Activated T-cell treated with anti-CD3 and anti-CD28 coated beads, Interleukin-2, amount 50 U/mL, for 72 hours (primary cell): ENCODE data around the gene POLA1. TPM values are rescaled to one million over a fixed set of nuclear protein-coding genes. Genes with fewer than 3 reads are reported as not detected.
"Not testable (repeated sequence)": the region's sequence is repeated elsewhere in the genome, so short reads cannot be mapped to it uniquely, and the experiment has no call there.

ENCODE experiments used
- ATAC-seq, 2 donors: fragments of 150-1000 bp; cut with Tn5 transposase; replicated peaks in 1 of 2; 2 replicates each; pipeline ENCODE4 v1.10.0; 2021; ENCODE audit warnings: moderate library complexity in 2 of 2, mild to moderate bottlenecking in 1 of 2
- DNase-seq, 2 donors: peaks; one replicate each; pipeline ENCODE4 v3.0.0; 2021 to 2022; ENCODE audit warnings: mixed read lengths in 1 of 2
- H3K27ac Mint-ChIP-seq: one replicate; pipeline ENCODE4 v1.8.0; 2022; ENCODE audit warnings: mild to moderate bottlenecking, moderate library complexity, mixed read lengths
- H3K27me3 Mint-ChIP-seq: one replicate; pipeline ENCODE4 v1.8.0; 2022; ENCODE audit warnings: low read depth, mixed read lengths
- H3K36me3 Mint-ChIP-seq, 2 donors: one replicate each; pipeline ENCODE4 v1.8.0; 2022; ENCODE audit warnings: mixed read lengths in 2 of 2, mild to moderate bottlenecking in 1 of 2; ENCODE audit not compliant: insufficient read depth in 2 of 2
- H3K4me1 Mint-ChIP-seq: one replicate; pipeline ENCODE4 v1.8.0; 2022; ENCODE audit warnings: low read depth, mixed read lengths
- H3K4me3 Mint-ChIP-seq, 2 donors: one replicate each; pipeline ENCODE4 v1.8.0; 2022; ENCODE audit warnings: mild to moderate bottlenecking in 2 of 2, mixed read lengths in 2 of 2, moderate library complexity in 2 of 2
- H3K9me3 Mint-ChIP-seq, 2 donors: one replicate each; pipeline ENCODE4 v1.8.0; 2022; ENCODE audit warnings: mixed read lengths in 2 of 2
- total RNA-seq, 2 donors: library from RNA; stranded (reverse); gene quantifications; one replicate each; pipeline ENCODE4 v1.2.3, GENCODE V29; 2022

Gene POLA1, protein sequence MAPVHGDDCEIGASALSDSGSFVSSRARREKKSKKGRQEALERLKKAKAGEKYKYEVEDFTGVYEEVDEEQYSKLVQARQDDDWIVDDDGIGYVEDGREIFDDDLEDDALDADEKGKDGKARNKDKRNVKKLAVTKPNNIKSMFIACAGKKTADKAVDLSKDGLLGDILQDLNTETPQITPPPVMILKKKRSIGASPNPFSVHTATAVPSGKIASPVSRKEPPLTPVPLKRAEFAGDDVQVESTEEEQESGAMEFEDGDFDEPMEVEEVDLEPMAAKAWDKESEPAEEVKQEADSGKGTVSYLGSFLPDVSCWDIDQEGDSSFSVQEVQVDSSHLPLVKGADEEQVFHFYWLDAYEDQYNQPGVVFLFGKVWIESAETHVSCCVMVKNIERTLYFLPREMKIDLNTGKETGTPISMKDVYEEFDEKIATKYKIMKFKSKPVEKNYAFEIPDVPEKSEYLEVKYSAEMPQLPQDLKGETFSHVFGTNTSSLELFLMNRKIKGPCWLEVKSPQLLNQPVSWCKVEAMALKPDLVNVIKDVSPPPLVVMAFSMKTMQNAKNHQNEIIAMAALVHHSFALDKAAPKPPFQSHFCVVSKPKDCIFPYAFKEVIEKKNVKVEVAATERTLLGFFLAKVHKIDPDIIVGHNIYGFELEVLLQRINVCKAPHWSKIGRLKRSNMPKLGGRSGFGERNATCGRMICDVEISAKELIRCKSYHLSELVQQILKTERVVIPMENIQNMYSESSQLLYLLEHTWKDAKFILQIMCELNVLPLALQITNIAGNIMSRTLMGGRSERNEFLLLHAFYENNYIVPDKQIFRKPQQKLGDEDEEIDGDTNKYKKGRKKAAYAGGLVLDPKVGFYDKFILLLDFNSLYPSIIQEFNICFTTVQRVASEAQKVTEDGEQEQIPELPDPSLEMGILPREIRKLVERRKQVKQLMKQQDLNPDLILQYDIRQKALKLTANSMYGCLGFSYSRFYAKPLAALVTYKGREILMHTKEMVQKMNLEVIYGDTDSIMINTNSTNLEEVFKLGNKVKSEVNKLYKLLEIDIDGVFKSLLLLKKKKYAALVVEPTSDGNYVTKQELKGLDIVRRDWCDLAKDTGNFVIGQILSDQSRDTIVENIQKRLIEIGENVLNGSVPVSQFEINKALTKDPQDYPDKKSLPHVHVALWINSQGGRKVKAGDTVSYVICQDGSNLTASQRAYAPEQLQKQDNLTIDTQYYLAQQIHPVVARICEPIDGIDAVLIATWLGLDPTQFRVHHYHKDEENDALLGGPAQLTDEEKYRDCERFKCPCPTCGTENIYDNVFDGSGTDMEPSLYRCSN (N-terminal part only)
- 10 to 100 TPM; 26.7 to 29.9 TPM for total RNA-seq

- peaks cover 19% of the 10 kb centered on the region for H3K27me3 Mint-ChIP-seq
- H3K4me3 Mint-ChIP-seq = peak within 1 kb of the TSS; percentile 82 to 95
- ATAC-seq (peak; percentile 97 to 98), DNase-seq (peak; percentile 79 to 83)
- no peaks in the 10 kb centered on the region for H3K9me3 Mint-ChIP-seq
- H3K36me3 Mint-ChIP-seq = peaks cover 0 to 2% of the 10 kb centered on the region in 2 donors
- H3K4me1 Mint-ChIP-seq = peaks cover 23% of the 10 kb centered on the region
- H3K27ac Mint-ChIP-seq = peak within 1 kb of the TSS; percentile 29
Measured at GRCh38 chrX:24693453-24694202, at the start of gene POLA1. Gene POLA1 (plus strand): TSS chrX:24693918. CDS start chrX:24693962, 44 bp downstream.

- ATAC-seq = no peak
- H3K4me3 Mint-ChIP-seq = peak overlapping the region in 1 of 2 donors; percentile 49
- no peaks in the 10 kb centered on the region for H3K36me3 Mint-ChIP-seq
- H3K27ac Mint-ChIP-seq = no peak overlapping the region
- peaks cover 42% of the 10 kb centered on the region for H3K27me3 Mint-ChIP-seq
- peaks cover 13% of the 10 kb centered on the region for H3K4me1 Mint-ChIP-seq
- DNase-seq = no peak
- H3K9me3 Mint-ChIP-seq = no peaks in the 10 kb centered on the region
Measured at GRCh38 chrX:24646006-24646405, 47.7 kb upstream of the POLA1 start.

- no peaks in the 10 kb centered on the region for H3K9me3 Mint-ChIP-seq
- no peaks in the 10 kb centered on the region for H3K36me3 Mint-ChIP-seq
- ATAC-seq (peak; percentile 11 to 30), DNase-seq (no peak)
- H3K27me3 Mint-ChIP-seq = peaks cover 40% of the 10 kb centered on the region
- H3K4me1 Mint-ChIP-seq = peaks cover 13% of the 10 kb centered on the region
- H3K4me3 Mint-ChIP-seq = peak overlapping the region; percentile 76 to 84
- no peak overlapping the region for H3K27ac Mint-ChIP-seq
Measured at GRCh38 chrX:24646745-24647182, 47.0 kb upstream of the POLA1 start.

DNA sequence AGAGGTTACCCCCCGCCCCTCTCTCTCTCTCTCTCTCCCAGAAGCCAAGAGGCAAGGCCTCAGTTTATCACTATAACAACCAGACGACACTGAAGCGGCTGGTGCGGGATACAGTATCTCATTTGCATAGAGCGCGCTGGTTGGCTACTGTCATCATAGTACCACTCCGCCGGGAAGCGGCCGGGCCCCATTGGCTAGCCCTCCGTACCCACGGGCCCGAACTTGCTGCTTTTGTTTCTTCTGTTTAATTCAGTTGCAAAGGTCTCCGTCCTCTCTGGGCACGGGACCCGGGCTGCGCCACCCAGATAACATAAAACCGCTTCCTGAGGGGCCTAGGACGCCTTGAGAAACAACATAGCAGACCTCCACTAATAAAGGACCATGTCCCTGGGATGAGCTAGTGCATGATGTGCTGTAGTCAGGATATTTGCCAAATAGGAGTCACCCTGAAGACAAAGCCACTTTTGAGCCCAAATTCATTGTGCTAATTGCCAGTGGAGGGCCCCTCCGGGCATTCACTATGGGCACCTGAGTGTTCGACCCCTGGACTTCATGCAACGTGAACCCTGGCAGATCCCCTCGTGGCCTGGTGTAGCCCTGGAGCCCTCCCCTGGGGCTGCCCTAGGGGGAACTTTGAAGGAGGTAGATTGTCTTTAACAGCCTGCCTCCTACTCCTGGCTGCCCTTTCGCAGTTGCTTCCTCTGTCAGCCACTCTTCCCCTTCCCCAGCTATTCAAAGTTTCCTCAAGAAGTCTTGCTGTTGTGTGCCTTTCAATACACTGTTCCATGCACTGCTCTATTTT is 46.3 kb upstream of the POLA1 start, which contains the start of gene PCYT1B:
TSS of gene PCYT1B (minus strand) at position 91 of the 802 bp plus-strand sequence. CDS start 242 bp downstream, outside the sequence.
- H3K4me1 Mint-ChIP-seq = peaks cover 13% of the 10 kb centered on the region
- ATAC-seq = peak; percentile 100
- DNase-seq = peak; percentile 60 to 75
- H3K27me3 Mint-ChIP-seq = peaks cover 40% of the 10 kb centered on the region
- H3K27ac Mint-ChIP-seq = no peak within 1 kb of the TSS
- no peaks in the 10 kb centered on the region for H3K9me3 Mint-ChIP-seq
- H3K4me3 Mint-ChIP-seq = peak within 1 kb of the TSS; percentile 76 to 84
- H3K36me3 Mint-ChIP-seq = no peaks in the 10 kb centered on the region

DNA sequence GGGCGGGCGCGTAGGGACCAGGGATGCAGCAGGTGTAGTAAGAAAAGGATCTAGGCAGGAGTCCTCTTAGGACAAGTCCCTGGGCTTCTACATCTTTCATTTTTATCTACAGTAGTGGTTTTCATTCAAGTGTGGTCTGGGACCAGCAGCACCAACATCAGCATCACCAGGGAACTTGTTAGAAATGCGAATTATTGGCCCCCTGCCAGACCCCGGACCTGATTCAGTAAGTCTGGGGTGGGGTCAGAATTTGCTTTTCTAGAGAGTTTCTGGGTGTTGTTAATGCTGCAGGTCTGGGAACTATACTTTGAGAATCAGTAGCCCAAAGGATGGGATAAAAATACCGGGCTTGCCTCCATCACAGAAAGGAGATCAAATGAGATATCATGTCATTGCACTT is 45.2 kb upstream of the POLA1 start:
- Mint-ChIP-seq H3K27ac (no peak overlapping the region), H3K4me1 (peaks cover 13% of the 10 kb centered on the region), H3K9me3 (no peaks in the 10 kb centered on the region), H3K4me3 (no peak overlapping the region), H3K27me3 (peaks cover 48% of the 10 kb centered on the region), H3K36me3 (no peaks in the 10 kb centered on the region)
- no peak for ATAC-seq
- DNase-seq = no peak

DNA sequence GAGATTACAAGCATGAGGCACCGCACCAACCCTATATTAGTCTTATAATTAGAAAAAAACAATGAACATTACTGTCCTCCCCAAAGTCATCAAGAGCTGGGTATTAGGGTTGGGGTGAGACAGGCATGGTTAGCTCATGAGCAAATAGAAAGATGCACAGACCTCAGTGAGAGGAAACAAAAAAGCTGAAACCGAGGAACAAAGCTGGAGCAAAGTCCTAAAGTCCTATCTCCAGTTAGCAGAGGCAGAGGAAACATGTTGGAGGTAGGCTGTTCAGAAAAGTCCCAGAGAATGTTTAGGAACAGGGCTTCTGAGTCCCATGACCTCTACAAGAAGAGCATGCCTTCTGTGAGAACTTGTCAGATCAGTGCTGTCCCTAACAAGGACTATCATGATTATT is 41.9 kb upstream of the POLA1 start:
- ATAC-seq = no peak
- Mint-ChIP-seq H3K27me3 (peaks cover 37% of the 10 kb centered on the region), H3K4me3 (no peak overlapping the region), H3K36me3 (no peaks in the 10 kb centered on the region), H3K4me1 (peaks cover 13% of the 10 kb centered on the region), H3K9me3 (no peaks in the 10 kb centered on the region), H3K27ac (no peak overlapping the region)
- no peak for DNase-seq

DNA sequence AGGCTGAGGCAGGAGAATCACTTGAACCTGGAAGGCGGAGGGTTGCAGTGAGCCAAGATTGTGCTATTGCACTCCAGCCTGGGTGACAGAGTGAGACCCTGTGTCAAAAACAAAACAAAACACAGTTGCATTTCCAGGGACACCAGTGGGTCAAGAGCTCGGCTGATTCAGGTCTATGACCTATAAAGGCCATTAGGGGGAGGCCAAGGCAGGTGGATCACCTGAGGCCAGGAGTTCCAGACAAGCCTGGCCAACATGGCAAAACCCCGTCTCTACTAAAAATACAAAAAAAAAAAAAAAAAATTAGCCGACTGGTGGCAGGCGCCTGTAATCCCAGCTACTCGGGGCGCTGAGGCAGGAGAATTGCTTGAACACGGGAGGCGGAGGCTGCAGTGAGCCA is 38.0 kb upstream of the POLA1 start:
- not testable (repeated sequence) for H3K9me3 Mint-ChIP-seq

DNA sequence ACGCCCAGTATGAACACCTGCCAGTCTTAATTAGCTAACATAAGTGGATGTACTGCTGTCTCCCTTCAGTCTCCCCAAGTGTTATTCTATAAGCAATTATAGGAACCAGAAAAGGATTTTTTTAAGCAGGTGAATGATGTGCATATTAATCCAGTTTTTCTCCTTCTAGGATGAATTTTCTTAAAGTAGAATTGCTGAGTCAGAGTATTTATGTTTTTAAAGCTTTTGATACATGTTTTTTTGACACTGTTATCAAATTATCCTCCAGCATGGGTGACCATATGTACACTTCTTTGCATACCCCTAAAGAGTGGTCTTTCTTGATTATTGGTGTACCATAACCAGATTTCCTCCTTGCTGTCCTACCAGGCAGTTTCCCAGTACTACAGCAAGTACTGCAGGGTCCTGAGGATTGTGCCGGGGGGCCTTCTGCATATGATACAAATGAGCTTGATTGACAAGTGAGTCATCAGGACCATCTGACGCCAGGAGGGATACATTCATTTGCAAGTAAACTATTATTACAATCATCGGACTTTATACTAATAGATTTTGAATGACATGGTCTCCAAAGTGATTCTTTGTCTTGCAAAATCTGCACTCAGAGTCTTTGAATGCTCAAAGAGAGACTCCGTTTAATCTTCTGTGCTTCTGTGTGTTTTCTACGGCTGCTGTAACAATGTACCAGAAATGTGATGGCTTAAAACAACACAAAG is 35.9 kb upstream of the POLA1 start:
- H3K27me3 Mint-ChIP-seq = peaks cover 15% of the 10 kb centered on the region
- no peak for DNase-seq
- no peaks in the 10 kb centered on the region for H3K4me1 Mint-ChIP-seq
- H3K9me3 Mint-ChIP-seq = no peaks in the 10 kb centered on the region
- no peaks in the 10 kb centered on the region for H3K36me3 Mint-ChIP-seq
- ATAC-seq = no peak
- H3K4me3 Mint-ChIP-seq = no peak overlapping the region
- H3K27ac Mint-ChIP-seq = no peak overlapping the region

More for the DNA sequence above, 38.0 kb upstream of the POLA1 start:
- peaks cover 16% of the 10 kb centered on the region for H3K27me3 Mint-ChIP-seq
- not testable (repeated sequence) for H3K27ac Mint-ChIP-seq, DNase-seq, H3K4me3 Mint-ChIP-seq, ATAC-seq, H3K4me1 Mint-ChIP-seq, H3K36me3 Mint-ChIP-seq

DNA sequence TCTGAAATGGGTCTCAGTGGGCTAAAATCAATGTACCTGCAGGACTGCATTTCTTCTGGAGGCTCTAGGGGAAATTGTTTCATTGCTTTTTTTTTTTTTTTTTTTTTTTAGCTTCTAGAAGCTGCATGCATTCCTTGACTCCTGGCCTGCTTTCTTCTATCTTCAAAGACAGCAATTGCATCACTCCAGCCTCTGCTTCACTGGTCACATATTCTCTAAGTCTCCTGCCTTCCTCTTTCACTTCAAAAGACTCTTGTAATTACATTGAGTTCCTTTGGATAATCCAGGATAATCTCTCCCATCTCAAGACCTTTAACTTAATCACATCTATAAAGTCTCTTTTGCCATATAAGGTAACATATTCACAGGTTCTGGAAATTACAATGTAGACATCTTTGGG is 35.3 kb upstream of the POLA1 start:
- H3K27ac Mint-ChIP-seq = no peak overlapping the region
- peaks cover 9% of the 10 kb centered on the region for H3K27me3 Mint-ChIP-seq
- DNase-seq = no peak
- no peaks in the 10 kb centered on the region for H3K4me1 Mint-ChIP-seq
- no peaks in the 10 kb centered on the region for H3K36me3 Mint-ChIP-seq
- no peaks in the 10 kb centered on the region for H3K9me3 Mint-ChIP-seq
- H3K4me3 Mint-ChIP-seq = no peak overlapping the region
- ATAC-seq = no peak

- Mint-ChIP-seq H3K9me3 (no peaks in the 10 kb centered on the region), H3K36me3 (no peaks in the 10 kb centered on the region), H3K27me3 (peaks cover 6% of the 10 kb centered on the region), H3K4me1 (no peaks in the 10 kb centered on the region), H3K4me3 (no peak overlapping the region), H3K27ac (no peak overlapping the region)
- DNase-seq (no peak), ATAC-seq (no peak)
Measured at GRCh38 chrX:24659106-24659505, 34.6 kb upstream of the POLA1 start.

GRCh38 chrX:24659646-24660045 is 34.1 kb upstream of the POLA1 start:
- Mint-ChIP-seq H3K27me3 (peaks cover 6% of the 10 kb centered on the region), H3K9me3 (no peaks in the 10 kb centered on the region), H3K4me1 (no peaks in the 10 kb centered on the region), H3K27ac (no peak overlapping the region), H3K36me3 (no peaks in the 10 kb centered on the region), H3K4me3 (no peak overlapping the region)
- DNase-seq = no peak
- ATAC-seq = no peak
